GM23338 (cell line): ENCODE measurements around the gene CEND1.
A peak's percentile ranks its signal among the peaks of the same experiment; 100 is the strongest.

Experiments used
- CREB1 ChIP-seq: fragments of 250-450 bp; sonication (Bioruptor Pico); IDR thresholded peaks from 2 replicates; pipeline ENCODE4 v1.5.0; 2020; ENCODE audit warnings: low read depth, mild to moderate bottlenecking, moderate library complexity
- CTCF ChIP-seq, 2 experiments: fragments of 200-600 bp in 1 of 2; sonication (generic) in 1 of 2; conservative IDR thresholded peaks; 2 replicates each; pipeline versions ENCODE4 v1.5.1 to v1.6.1; 2016 to 2017; ENCODE audit warnings: antibody characterized with exemption in 2 of 2, low read depth in 2 of 2, mild to moderate bottlenecking in 2 of 2, moderate library complexity in 1 of 2
- ETS1 ChIP-seq: IDR thresholded peaks from 2 replicates; pipeline ENCODE4 v1.6.1; 2016; ENCODE audit warnings: antibody characterized with exemption
- EZH2 ChIP-seq: fragments of 200-600 bp; sonication (generic); IDR thresholded peaks from one replicate; pipeline ENCODE4 v1.8.0; 2017; ENCODE audit warnings: antibody characterized with exemption, mild to moderate bottlenecking, low read depth; ENCODE audit not compliant: unreplicated experiment
- EZH2phosphoT487 ChIP-seq: fragments of 200-600 bp; sonication (generic); IDR thresholded peaks from one replicate; pipeline ENCODE4 v1.8.1; 2018; ENCODE audit warnings: antibody characterized with exemption; ENCODE audit not compliant: unreplicated experiment
- JUNB ChIP-seq: IDR thresholded peaks from one replicate; pipeline ENCODE4 v1.6.1; 2016; ENCODE audit warnings: antibody characterized with exemption; ENCODE audit not compliant: unreplicated experiment
- POLR2AphosphoS5 ChIP-seq: IDR thresholded peaks from 2 replicates; pipeline ENCODE4 v1.6.1; 2016; ENCODE audit warnings: antibody characterized with exemption, low read depth
- REST ChIP-seq: IDR thresholded peaks from one replicate; pipeline ENCODE4 v1.6.1; 2018; ENCODE audit warnings: antibody characterized with exemption; ENCODE audit not compliant: unreplicated experiment
- STAT1 ChIP-seq: IDR thresholded peaks from one replicate; pipeline ENCODE4 v1.6.1; 2016; ENCODE audit warnings: antibody characterized with exemption; ENCODE audit not compliant: unreplicated experiment
- ZNF114 ChIP-seq: fragments of 250-450 bp; sonication (Bioruptor Pico); IDR thresholded peaks from 2 replicates; pipeline ENCODE4 v1.5.0; 2020; ENCODE audit warnings: mild to moderate bottlenecking, moderate library complexity
- ZNF331 ChIP-seq: fragments of 250-450 bp; sonication (Bioruptor Pico); IDR thresholded peaks from 2 replicates; pipeline ENCODE4 v1.5.0; 2020; ENCODE audit warnings: low read depth, mild to moderate bottlenecking, moderate library complexity
- ZNF462 ChIP-seq: fragments of 250-450 bp; sonication (Bioruptor Pico); IDR thresholded peaks from 2 replicates; pipeline ENCODE4 v1.5.0; 2020; ENCODE audit warnings: mild to moderate bottlenecking, moderate library complexity

DNA sequence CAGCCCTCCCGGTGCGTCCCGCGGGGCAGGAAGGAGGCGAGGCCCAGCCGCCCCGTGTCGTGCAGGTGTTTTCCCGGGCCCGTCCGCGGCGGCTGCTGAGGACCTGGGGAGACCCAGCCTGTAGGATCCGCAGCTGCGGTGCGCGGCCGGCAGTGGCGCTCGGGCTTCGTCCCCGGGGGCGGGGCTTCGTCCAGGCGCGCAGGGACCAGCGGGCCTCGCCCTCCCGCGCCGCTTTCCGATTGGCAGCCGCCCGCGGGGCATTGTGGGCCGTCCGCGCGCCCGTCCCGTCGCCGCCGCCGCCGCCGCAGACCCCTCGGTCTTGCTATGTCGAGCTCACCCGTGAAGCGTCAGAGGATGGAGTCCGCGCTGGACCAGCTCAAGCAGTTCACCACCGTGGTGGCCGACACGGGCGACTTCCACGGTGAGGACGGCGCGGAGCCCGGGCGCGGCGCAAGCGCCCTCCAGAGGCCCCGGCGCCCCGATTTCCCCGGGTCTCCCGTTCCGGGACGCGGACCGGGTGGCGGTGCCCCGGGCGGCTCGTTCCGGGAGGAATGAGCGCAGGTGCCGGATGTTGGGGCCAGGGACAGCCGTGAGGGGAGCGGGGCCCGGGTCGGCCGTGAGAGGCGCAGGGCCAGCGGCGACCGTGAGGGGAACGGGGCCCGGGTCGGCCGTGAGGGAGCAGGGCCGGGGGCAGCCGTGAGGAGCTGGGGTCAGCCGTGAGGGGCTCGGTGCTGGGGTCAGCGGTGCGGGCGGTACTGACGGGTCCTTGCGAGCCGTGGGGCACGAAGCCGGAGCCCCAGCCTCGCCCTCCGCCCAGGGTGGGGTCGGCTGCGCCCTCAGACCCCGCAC, 42.5 kb downstream of the CEND1 start, which contains the start of gene TALDO1:
- TF ChIP-seq CTCF (conservative IDR thresholded peaks at IDR 0.05; ENCODE audit: low read depth in 2 of 2) = 0 out of 4 replicates have a peak, but pooled peaks of 1 of the 2 experiments have one; percentile 11
- TF ChIP-seq EZH2 = no peak
- TF ChIP-seq POLR2AphosphoS5 = peak; percentile 93
- no peak for TF ChIP-seq ETS1
- TF ChIP-seq ZNF331 (CRISPR knock-in tag) = no peak
- no peak for TF ChIP-seq EZH2phosphoT487
- TF ChIP-seq REST = peak; percentile 30
- TF ChIP-seq ZNF114 (CRISPR knock-in tag) = no peak
- no peak for TF ChIP-seq STAT1
- 0 out of 2 replicates have a peak, but pooled peaks have one; percentile 24 for TF ChIP-seq CREB1 (CRISPR knock-in tag)
- no peak for TF ChIP-seq JUNB
- TF ChIP-seq ZNF462 = no peak
